ENCODE results near the gene MYRFL.

GRCh38 chr12:69951108-69951507 is 126.1 kb downstream of the MYRFL start:
- TF ChIP-seq, protein P1, sequence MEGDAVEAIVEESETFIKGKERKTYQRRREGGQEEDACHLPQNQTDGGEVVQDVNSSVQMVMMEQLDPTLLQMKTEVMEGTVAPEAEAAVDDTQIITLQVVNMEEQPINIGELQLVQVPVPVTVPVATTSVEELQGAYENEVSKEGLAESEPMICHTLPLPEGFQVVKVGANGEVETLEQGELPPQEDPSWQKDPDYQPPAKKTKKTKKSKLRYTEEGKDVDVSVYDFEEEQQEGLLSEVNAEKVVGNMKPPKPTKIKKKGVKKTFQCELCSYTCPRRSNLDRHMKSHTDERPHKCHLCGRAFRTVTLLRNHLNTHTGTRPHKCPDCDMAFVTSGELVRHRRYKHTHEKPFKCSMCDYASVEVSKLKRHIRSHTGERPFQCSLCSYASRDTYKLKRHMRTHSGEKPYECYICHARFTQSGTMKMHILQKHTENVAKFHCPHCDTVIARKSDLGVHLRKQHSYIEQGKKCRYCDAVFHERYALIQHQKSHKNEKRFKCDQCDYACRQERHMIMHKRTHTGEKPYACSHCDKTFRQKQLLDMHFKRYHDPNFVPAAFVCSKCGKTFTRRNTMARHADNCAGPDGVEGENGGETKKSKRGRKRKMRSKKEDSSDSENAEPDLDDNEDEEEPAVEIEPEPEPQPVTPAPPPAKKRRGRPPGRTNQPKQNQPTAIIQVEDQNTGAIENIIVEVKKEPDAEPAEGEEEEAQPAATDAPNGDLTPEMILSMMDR (IDR thresholded peaks at IDR 0.05) = no peak
- TF ChIP-seq POLR2A (IDR thresholded peaks at IDR 0.05) = no peak
